Trophoblast cell (in vitro differentiated cells and primary cell): ENCODE results near the gene ATXN1.

Experiments
- DNase-seq, 2 donors: peaks; one replicate each; pipeline ENCODE4 v3.0.0-alpha.2; 2016
- H2AFZ ChIP-seq: 2 replicates; pipeline ENCODE4 v1.6.1; 2013; ENCODE audit warnings: low read length, moderate library complexity, mild to moderate bottlenecking; ENCODE audit not compliant: insufficient read depth, poor library complexity
- H2AK5ac ChIP-seq: 2 replicates; pipeline ENCODE4 v1.6.1; 2013; ENCODE audit warnings: mild to moderate bottlenecking, low read length
- H2BK120ac ChIP-seq: 2 replicates; pipeline ENCODE4 v1.6.1; 2013; ENCODE audit warnings: low read length, mild to moderate bottlenecking, moderate library complexity; ENCODE audit not compliant: insufficient read depth, poor library complexity
- H2BK12ac ChIP-seq: 2 replicates; pipeline ENCODE4 v1.6.1; 2013; ENCODE audit warnings: mild to moderate bottlenecking, low read length, moderate library complexity
- H2BK5ac ChIP-seq: 2 replicates; pipeline ENCODE4 v1.6.1; 2013; ENCODE audit warnings: low read length, low read depth, moderate library complexity, mild to moderate bottlenecking; ENCODE audit not compliant: poor library complexity
- H3K14ac ChIP-seq: 2 replicates; pipeline ENCODE4 v1.6.1; 2013; ENCODE audit warnings: mild to moderate bottlenecking, low read length
- H3K18ac ChIP-seq: 2 replicates; pipeline ENCODE4 v1.6.1; 2013; ENCODE audit warnings: mild to moderate bottlenecking, low read length
- H3K23ac ChIP-seq: 2 replicates; pipeline ENCODE4 v1.6.1; 2013; ENCODE audit warnings: low read length
- H3K27ac ChIP-seq: 2 replicates; pipeline ENCODE4 v1.5.1; 2013; ENCODE audit warnings: low read depth, mild to moderate bottlenecking, inconsistent platforms, low read length, moderate library complexity
- H3K27me3 ChIP-seq: 2 replicates; pipeline ENCODE4 v1.6.1; 2013; ENCODE audit warnings: inconsistent platforms, mild to moderate bottlenecking, low read length, moderate library complexity; ENCODE audit not compliant: insufficient read depth
- H3K36me3 ChIP-seq, 2 experiments: 1 replicate in 1 of 2; 2 replicates in 1 of 2; pipeline ENCODE4 v1.6.1; 2013; ENCODE audit warnings: low read length in 2 of 2, mild to moderate bottlenecking in 2 of 2, moderate library complexity in 1 of 2; ENCODE audit not compliant: insufficient read depth in 2 of 2, control insufficient read depth in 1 of 2
- H3K4ac ChIP-seq: 2 replicates; pipeline ENCODE4 v1.6.1; 2013; ENCODE audit warnings: low read depth, mild to moderate bottlenecking, low read length, moderate library complexity
- H3K4me1 ChIP-seq, 2 experiments: 1 replicate in 1 of 2; 2 replicates in 1 of 2; pipeline ENCODE4 v1.6.1; 2013; ENCODE audit warnings: low read length in 2 of 2, mild to moderate bottlenecking in 2 of 2, moderate library complexity in 1 of 2; ENCODE audit not compliant: insufficient read depth in 2 of 2, control insufficient read depth in 1 of 2
- H3K4me2 ChIP-seq: 2 replicates; pipeline ENCODE4 v1.6.1; 2013; ENCODE audit warnings: inconsistent platforms, mild to moderate bottlenecking, low read length, moderate library complexity
- H3K4me3 ChIP-seq: 2 replicates; pipeline ENCODE4 v1.5.1; 2013; ENCODE audit warnings: mild to moderate bottlenecking, low read depth, low read length, inconsistent platforms
- H3K79me1 ChIP-seq: one replicate; pipeline ENCODE4 v1.6.1; 2013; ENCODE audit warnings: low read length
- H3K79me2 ChIP-seq: 2 replicates; pipeline ENCODE4 v1.6.1; 2013; ENCODE audit warnings: low read length, mild to moderate bottlenecking; ENCODE audit not compliant: control insufficient read depth, insufficient read depth, poor library complexity
- H3K9ac ChIP-seq: 2 replicates; pipeline ENCODE4 v1.6.1; 2013; ENCODE audit warnings: mild to moderate bottlenecking, low read length
- H3K9me3 ChIP-seq: 2 replicates; pipeline ENCODE4 v1.6.1; 2013; ENCODE audit warnings: low read depth, mild to moderate bottlenecking, control low read depth, inconsistent platforms, low read length; ENCODE audit not compliant: insufficient read depth
- H4K12ac ChIP-seq: 2 replicates; pipeline ENCODE4 v1.6.1; 2013; ENCODE audit warnings: low read depth, mild to moderate bottlenecking, low read length, moderate library complexity
- H4K8ac ChIP-seq: 2 replicates; pipeline ENCODE4 v1.6.1; 2013; ENCODE audit warnings: low read depth, mild to moderate bottlenecking, low read length, moderate library complexity
- H4K91ac ChIP-seq: one replicate; pipeline ENCODE4 v1.6.1; 2013; ENCODE audit warnings: low read depth, mild to moderate bottlenecking, low read length, moderate library complexity
- WGBS: extraction: QIAGEN DNeasy Blood & Tissue Kit; methylation state at CpG from one replicate; pipeline ENCODE4 v1.1.7; 2013; ENCODE audit warnings: missing lambda C conversion rate; ENCODE audit not compliant: insufficient read length, insufficient coverage; ENCODE audit errors: extremely low coverage; 5-methylcytosine and 5-hydroxymethylcytosine counted together

Gene ATXN1

GRCh38 chr6:16427124-16427523 is 334.1 kb downstream of the ATXN1 start:
- Histone ChIP-seq H3K4ac (no peak overlapping the region), H3K18ac (no peak overlapping the region), H2BK5ac (no peak overlapping the region), H3K27me3 (no peaks in the 10 kb centered on the region), H2AK5ac (no peak overlapping the region), H3K4me2 (no peak overlapping the region), H3K9me3 (no peaks in the 10 kb centered on the region), H4K12ac (no peak overlapping the region), H3K4me3 (no peak overlapping the region), H4K8ac (no peak overlapping the region), H3K14ac (no peak overlapping the region), H2AFZ (no peak overlapping the region), H3K36me3 (no peaks in the 10 kb centered on the region), H3K4me1 (peaks cover 0 to 2% of the 10 kb centered on the region in 2 experiments), H3K79me1 (no peaks in the 10 kb centered on the region), H2BK120ac (no peak overlapping the region), H4K91ac (no peak overlapping the region), H3K9ac (no peak overlapping the region), H3K79me2 (no peaks in the 10 kb centered on the region), H3K27ac (no peak overlapping the region), H3K23ac (no peak overlapping the region), H2BK12ac (no peak overlapping the region)
- no CpG with 5 or more reads among the region's 6 CpGs for WGBS
- DNase-seq, result peak in 1 of 2 donors; percentile 55

- H3K4me2 ChIP-seq, result no peak overlapping the region
- no peak overlapping the region for H2BK120ac ChIP-seq
- H3K27ac ChIP-seq, result no peak overlapping the region
- no peak overlapping the region for H3K4ac ChIP-seq
- no peaks in the 10 kb centered on the region for H3K9me3 ChIP-seq
- no peak overlapping the region for H3K23ac ChIP-seq
- no peak overlapping the region for H3K9ac ChIP-seq
- no peak overlapping the region for H2AK5ac ChIP-seq
- H3K79me1 ChIP-seq, result no peaks in the 10 kb centered on the region
- DNase-seq, result no peak
- no peak overlapping the region for H2AFZ ChIP-seq
- no peak overlapping the region for H4K8ac ChIP-seq
- H3K4me3 ChIP-seq, result no peak overlapping the region
- H3K14ac ChIP-seq, result no peak overlapping the region
- no peak overlapping the region for H4K12ac ChIP-seq
- peaks cover 0 to 2% of the 10 kb centered on the region in 2 experiments for H3K4me1 ChIP-seq
- H4K91ac ChIP-seq, result no peak overlapping the region
- H3K79me2 ChIP-seq, result no peaks in the 10 kb centered on the region
- H3K18ac ChIP-seq, result no peak overlapping the region
- H3K36me3 ChIP-seq, result no peaks in the 10 kb centered on the region
- H2BK5ac ChIP-seq, result no peak overlapping the region
- no peaks in the 10 kb centered on the region for H3K27me3 ChIP-seq
- no peak overlapping the region for H2BK12ac ChIP-seq
- no CpG with 5 or more reads among the region's 4 CpGs for WGBS
Measured at GRCh38 chr6:16425881-16426615, 335.2 kb downstream of the ATXN1 start.

GRCh38 chr6:16421462-16421960 is 339.7 kb downstream of the ATXN1 start:
- Histone ChIP-seq H2AFZ (no peak overlapping the region), H3K79me1 (no peaks in the 10 kb centered on the region), H3K9ac (peak overlapping the region; percentile 23), H4K91ac (no peak overlapping the region), H4K12ac (no peak overlapping the region), H3K27ac (no peak overlapping the region), H3K4me2 (no peak overlapping the region), H3K4me1 (no peaks in the 10 kb centered on the region), H3K79me2 (no peaks in the 10 kb centered on the region), H3K27me3 (no peaks in the 10 kb centered on the region), H3K9me3 (no peaks in the 10 kb centered on the region), H3K4ac (no peak overlapping the region), H3K23ac (peak overlapping the region; percentile 61), H3K14ac (no peak overlapping the region), H2BK12ac (no peak overlapping the region), H2BK120ac (no peak overlapping the region), H4K8ac (no peak overlapping the region), H3K36me3 (no peaks in the 10 kb centered on the region), H3K4me3 (no peak overlapping the region), H3K18ac (no peak overlapping the region), H2AK5ac (no peak overlapping the region), H2BK5ac (no peak overlapping the region)
- DNase-seq, result no peak
- WGBS, result no CpG with 5 or more reads among the region's 6 CpGs

GRCh38 chr6:16420715-16421461 is 340.4 kb downstream of the ATXN1 start:
- Histone ChIP-seq H4K91ac (no peak overlapping the region), H3K27ac (no peak overlapping the region), H2BK12ac (no peak overlapping the region), H3K4ac (no peak overlapping the region), H3K14ac (no peak overlapping the region), H3K18ac (no peak overlapping the region), H4K12ac (no peak overlapping the region), H3K79me1 (no peaks in the 10 kb centered on the region), H3K36me3 (no peaks in the 10 kb centered on the region), H3K4me2 (no peak overlapping the region), H2AFZ (no peak overlapping the region), H2AK5ac (no peak overlapping the region), H3K23ac (no peak overlapping the region), H3K4me1 (no peaks in the 10 kb centered on the region), H3K9ac (no peak overlapping the region), H2BK120ac (no peak overlapping the region), H2BK5ac (no peak overlapping the region), H3K4me3 (no peak overlapping the region), H4K8ac (no peak overlapping the region), H3K79me2 (no peaks in the 10 kb centered on the region), H3K27me3 (no peaks in the 10 kb centered on the region), H3K9me3 (no peaks in the 10 kb centered on the region)
- no CpG with 5 or more reads among the region's 7 CpGs for WGBS
- no peak for DNase-seq
